IMR-90 (cell line): Measurements from ENCODE around the gene CBFA2T3. TPM values are rescaled to one million over a fixed set of nuclear protein-coding genes. Genes with fewer than 3 reads are reported as not detected.

ENCODE experiments used
- ATAC-seq: fragments of 200-7000 bp; cut with Tn5 transposase; 2 replicates; pipeline ENCODE4 v1.9.1; 2020; ENCODE audit warnings: low read depth, mild to moderate bottlenecking, moderate library complexity
- BruUV-seq: library from RNA; stranded (reverse); fragments of 400-500 nt; replicated peaks from 2 replicates; lab custom pipeline; 2021; lab: Mats Ljungman, UMichigan
- CTCF ChIA-PET: fragments of 300-600 bp; formaldehyde crosslinking; extraction: SDS; loops from one replicate; lab custom pipeline; 2021; ENCODE audit warnings: antibody characterized with exemption; lab: Yijun Ruan, JAX
- POLR2A ChIA-PET: fragments of 300-600 bp; sonication (Branson Sonifier 250); formaldehyde crosslinking; loops from one replicate; lab custom pipeline; 2022; ENCODE audit warnings: antibody characterized with exemption; ENCODE audit not compliant: unreplicated experiment; lab: Charles Lee
- DNase-seq: peaks from one replicate; pipeline ENCODE4 v3.0.0; 2013
- H2AFZ ChIP-seq: replicated peaks from 2 replicates; pipeline ENCODE3; 2013; ENCODE audit warnings: low read length, mild to moderate bottlenecking; ENCODE audit not compliant: poor library complexity
- H2AK5ac ChIP-seq: 2 replicates; pipeline ENCODE4 v1.6.1; 2013; ENCODE audit warnings: low read depth, low read length, inconsistent platforms
- H2AK9ac ChIP-seq: replicated peaks from 2 replicates; pipeline ENCODE3; 2013; ENCODE audit warnings: mild to moderate bottlenecking, low read depth, low read length, moderate library complexity; ENCODE audit not compliant: poor library complexity
- H2BK120ac ChIP-seq: 2 replicates; pipeline ENCODE4 v1.6.1; 2013; ENCODE audit warnings: low read depth, low read length, inconsistent platforms
- H2BK15ac ChIP-seq: 3 replicates; pipeline ENCODE4 v1.6.1; 2013; ENCODE audit warnings: low read depth, low read length, inconsistent platforms
- H2BK20ac ChIP-seq: 2 replicates; pipeline ENCODE4 v1.6.1; 2013; ENCODE audit warnings: low read depth, mild to moderate bottlenecking, inconsistent platforms, low read length, moderate library complexity
- H2BK5ac ChIP-seq: 2 replicates; pipeline ENCODE4 v1.6.1; 2013; ENCODE audit warnings: mild to moderate bottlenecking, low read depth, low read length, inconsistent platforms; ENCODE audit not compliant: poor library complexity, severe bottlenecking
- H3K14ac ChIP-seq: replicated peaks from 2 replicates; pipeline ENCODE4 v1.6.1; 2013; ENCODE audit warnings: low read depth, low read length, inconsistent platforms
- H3K18ac ChIP-seq: 2 replicates; pipeline ENCODE4 v1.6.1; 2013; ENCODE audit warnings: low read depth, low read length, control low read depth
- H3K23ac ChIP-seq: 2 replicates; pipeline ENCODE4 v1.6.1; 2013; ENCODE audit warnings: low read depth, low read length, inconsistent platforms
- H3K27ac ChIP-seq: 2 replicates; pipeline ENCODE4 v1.5.1; 2013; ENCODE audit warnings: mild to moderate bottlenecking, control low read depth, low read length; ENCODE audit not compliant: insufficient read depth
- H3K27me3 ChIP-seq: 2 replicates; pipeline ENCODE4 v1.6.1; 2013; ENCODE audit warnings: low read length; ENCODE audit not compliant: control insufficient read depth, insufficient read depth
- H3K36me3 ChIP-seq: 2 replicates; pipeline ENCODE4 v1.6.1; 2013; ENCODE audit warnings: low read length, mixed read lengths; ENCODE audit not compliant: control insufficient read depth, insufficient read depth
- H3K4ac ChIP-seq: 2 replicates; pipeline ENCODE4 v1.6.1; 2013; ENCODE audit warnings: low read depth, low read length, inconsistent platforms
- H3K4me1 ChIP-seq: 2 replicates; pipeline ENCODE4 v1.6.1; 2013; ENCODE audit warnings: low read length, mixed read lengths; ENCODE audit not compliant: control insufficient read depth, insufficient read depth
- H3K4me2 ChIP-seq: 2 replicates; pipeline ENCODE4 v1.6.1; 2013; ENCODE audit warnings: low read depth, mild to moderate bottlenecking, control low read depth, low read length, moderate library complexity
- H3K4me3 ChIP-seq: 2 replicates; pipeline ENCODE4 v1.5.1; 2013; ENCODE audit warnings: low read depth, mild to moderate bottlenecking, control low read depth, low read length, moderate library complexity; ENCODE audit not compliant: insufficient read depth
- H3K56ac ChIP-seq: 2 replicates; pipeline ENCODE4 v1.6.1; 2013; ENCODE audit warnings: low read length, inconsistent platforms; ENCODE audit not compliant: insufficient read depth; ENCODE audit errors: extremely low read depth
- H3K79me1 ChIP-seq, 2 experiments: 2 replicates each; pipeline ENCODE4 v1.6.1; 2013; ENCODE audit warnings: low read length in 2 of 2, inconsistent platforms in 1 of 2, low read depth in 1 of 2
- H3K9ac ChIP-seq: 2 replicates; pipeline ENCODE4 v1.6.1; 2013; ENCODE audit warnings: low read depth, low read length, control low read depth
- H3K9me1 ChIP-seq: 2 replicates; pipeline ENCODE4 v1.6.1; 2013; ENCODE audit warnings: low read length, inconsistent platforms; ENCODE audit not compliant: insufficient read depth
- H3K9me3 ChIP-seq: 2 replicates; pipeline ENCODE4 v1.6.1; 2013; ENCODE audit warnings: low read length; ENCODE audit not compliant: control insufficient read depth, insufficient read depth
- H4K20me1 ChIP-seq: 2 replicates; pipeline ENCODE4 v1.6.1; 2013; ENCODE audit warnings: low read length, inconsistent platforms; ENCODE audit not compliant: insufficient read depth
- H4K5ac ChIP-seq: 2 replicates; pipeline ENCODE4 v1.6.1; 2013; ENCODE audit warnings: mild to moderate bottlenecking, low read depth, low read length, control low read depth
- H4K8ac ChIP-seq, 2 experiments: 2 replicates each; pipeline ENCODE4 v1.6.1; 2013; ENCODE audit warnings: low read depth in 2 of 2, low read length in 2 of 2, control low read depth in 1 of 2, inconsistent platforms in 1 of 2
- H4K91ac ChIP-seq: 2 replicates; pipeline ENCODE4 v1.6.1; 2013; ENCODE audit warnings: low read depth, low read length, inconsistent platforms; ENCODE audit not compliant: insufficient read depth
- BHLHE40 ChIP-seq: fragments of 150-350 bp; IDR thresholded peaks from 2 replicates; pipeline ENCODE4 v1.6.1; 2016; ENCODE audit warnings: mild to moderate bottlenecking, low read depth, low read length
- CEBPB ChIP-seq: IDR thresholded peaks from 2 replicates; pipeline ENCODE4 v1.6.1; 2012; ENCODE audit warnings: low read depth, low read length, improper control_type of control experiment
- CHD1 ChIP-seq: IDR thresholded peaks from 2 replicates; pipeline ENCODE4 v1.6.1; 2012; ENCODE audit warnings: low read depth, low read length, improper control_type of control experiment
- ELK1 ChIP-seq: fragments of 150-350 bp; IDR thresholded peaks from 2 replicates; pipeline ENCODE4 v1.6.1; 2016; ENCODE audit warnings: low read depth, mild to moderate bottlenecking, low read length, moderate library complexity, borderline replicate concordance
- FOS ChIP-seq: fragments of 150-350 bp; IDR thresholded peaks from 2 replicates; pipeline ENCODE4 v1.6.1; 2016; ENCODE audit warnings: low read depth, low read length
- MAFK ChIP-seq: IDR thresholded peaks from 2 replicates; pipeline ENCODE4 v1.6.1; 2012; ENCODE audit warnings: low read depth, low read length, improper control_type of control experiment
- MAZ ChIP-seq: IDR thresholded peaks from 2 replicates; pipeline ENCODE4 v1.6.1; 2012; ENCODE audit warnings: low read depth, mild to moderate bottlenecking, low read length, improper control_type of control experiment, moderate library complexity, borderline replicate concordance
- MXI1 ChIP-seq: IDR thresholded peaks from 2 replicates; pipeline ENCODE4 v1.6.1; 2012; ENCODE audit warnings: low read depth, mild to moderate bottlenecking, low read length, moderate library complexity, borderline replicate concordance
- NFE2L2 ChIP-seq: fragments of 150-350 bp; IDR thresholded peaks from 2 replicates; pipeline ENCODE4 v1.6.1; 2016; ENCODE audit warnings: low read depth, mild to moderate bottlenecking, low read length
- POLR2A ChIP-seq: IDR thresholded peaks from 2 replicates; pipeline ENCODE4 v1.6.1; 2012; ENCODE audit warnings: mild to moderate bottlenecking, low read depth, low read length
- RAD21 ChIP-seq: IDR thresholded peaks from 2 replicates; pipeline ENCODE4 v1.6.1; 2012; ENCODE audit warnings: low read length, improper control_type of control experiment
- RFX5 ChIP-seq: IDR thresholded peaks from 2 replicates; pipeline ENCODE4 v1.8.0; 2012; ENCODE audit warnings: low read depth, mild to moderate bottlenecking, low read length, moderate library complexity
- SMC3 ChIP-seq: fragments of 150-350 bp; IDR thresholded peaks from 2 replicates; pipeline ENCODE4 v1.6.1; 2016; ENCODE audit warnings: low read depth, mild to moderate bottlenecking, antibody characterized with exemption, low read length, moderate library complexity
- USF2 ChIP-seq: fragments of 150-350 bp; IDR thresholded peaks from 2 replicates; pipeline ENCODE4 v1.6.1; 2017; ENCODE audit warnings: mild to moderate bottlenecking, antibody characterized with exemption, low read length, low read depth
- WGBS, 2 experiments: methylation state at CpG; one replicate each; pipeline versions ENCODE4 v1.1.5 to v1.1.7; 2013; ENCODE audit warnings: missing lambda C conversion rate in 2 of 2; ENCODE audit not compliant: insufficient read length in 1 of 2; ENCODE audit errors: extremely low coverage in 2 of 2; 5-methylcytosine and 5-hydroxymethylcytosine counted together
- dilution Hi-C: fragments of 300-500 bp; cut with HindIII; formaldehyde crosslinking; loops from one replicate; pipeline ENCODE4 v1.14.3; 2018; ENCODE audit warnings: low sequenced_read_pairs; ENCODE audit not compliant: unreplicated experiment
- in situ Hi-C: fragments of 300-500 bp; cut with MboI; formaldehyde crosslinking; loops from 3 replicates; pipeline ENCODE4 v1.14.3; 2019; ENCODE audit warnings: low sequenced_read_pairs, inconsistent platforms, mixed read lengths
- intact Hi-C: fragments of 100-400 bp; cut with micrococcal nuclease; formaldehyde crosslinking; loops from 2 replicates; pipeline ENCODE4 v1.10.0; 2022
- polyA plus RNA-seq, 3 experiments: library from polyadenylated mRNA; depleted of rRNA; stranded (reverse); fragments of >200 nt; gene quantifications; 2 replicates each; pipeline ENCODE4 v1.2.3, GENCODE V29; 2012; ENCODE audit warnings: low replicate concordance in 1 of 3
- total RNA-seq: library from RNA; depleted of rRNA; stranded (reverse); fragments of >200 nt; gene quantifications from 2 replicates; pipeline ENCODE4 v1.2.3, GENCODE V29; 2012

Gene CBFA2T3
- total and polyA plus RNA-seq, 2 of the 4 experiments (the other 2 are of a cell fraction), result not detected

GRCh38 chr16:88978608-88979346 lies 1.8 kb upstream of the CBFA2T3 start:
- Histone ChIP-seq H2BK5ac (no peak overlapping the region), H3K9me1 (no peaks in the 10 kb centered on the region), H3K9me3 (no peaks in the 10 kb centered on the region), H4K91ac (no peak overlapping the region), H4K8ac (no peak overlapping the region), H3K23ac (no peak overlapping the region), H4K20me1 (no peaks in the 10 kb centered on the region), H3K4me3 (no peak overlapping the region), H3K36me3 (no peaks in the 10 kb centered on the region), H3K4ac (no peak overlapping the region), H2AK9ac (no peak overlapping the region), H2AFZ (no peak overlapping the region), H3K79me1 (no peaks in the 10 kb centered on the region), H3K4me1 (no peaks in the 10 kb centered on the region), H2BK120ac (no peak overlapping the region), H2BK15ac (no peak overlapping the region), H3K14ac (no peak overlapping the region), H3K56ac (no peak overlapping the region), H3K27me3 (peaks cover 29% of the 10 kb centered on the region), H3K4me2 (no peak overlapping the region), H3K18ac (no peak overlapping the region), H3K9ac (no peak overlapping the region), H4K5ac (no peak overlapping the region), H2AK5ac (no peak overlapping the region), H3K27ac (no peak overlapping the region), H2BK20ac (no peak overlapping the region)
- dilution Hi-C loops (no loop called here), intact Hi-C loops (no loop called here), in situ Hi-C loops (no loop called here)
- ChIA-PET CTCF (no interaction called here), POLR2A (no interaction called here)
- no peak for DNase-seq
- ATAC-seq, result no peak
- no CpG with 5 or more reads among the region's 21 CpGs for WGBS, 2 experiments
- TF ChIP-seq RAD21, result no peak
- no peak for TF ChIP-seq FOS
- no peak for TF ChIP-seq CEBPB
- no peak for TF ChIP-seq MXI1
- no peak for TF ChIP-seq POLR2A
- no peak for TF ChIP-seq BHLHE40
- TF ChIP-seq MAZ, result no peak
- no peak for TF ChIP-seq MAFK
- no peak for TF ChIP-seq CHD1
- TF ChIP-seq USF2, result no peak
- no peak for TF ChIP-seq RFX5
- TF ChIP-seq ELK1, result no peak
- no peak for TF ChIP-seq SMC3
- no peak for TF ChIP-seq NFE2L2
- no TSS peak for BruUV-seq
